OCI-LY3 (cell line): ENCODE measurements around the gene MORN4.

Source experiments
- H2AFZ ChIP-seq: fragments of 200-600, 300-600 bp; shearing (Covaris generic); 2 replicates; pipeline ENCODE4 v1.6.0; 2014; ENCODE audit warnings: antibody characterized with exemption, low read depth, low read length
- H3K27ac ChIP-seq: fragments of 200-600, 300-600 bp; sonication (generic); 2 replicates; pipeline ENCODE4 v1.5.1; 2014; ENCODE audit warnings: mild to moderate bottlenecking, low read length, moderate library complexity, mixed read lengths
- H3K27me3 ChIP-seq: fragments of 200-600, 300-600 bp; sonication (generic); 2 replicates; pipeline ENCODE4 v1.6.1; 2014; ENCODE audit warnings: low read depth, low read length, mixed read lengths
- H3K36me3 ChIP-seq: fragments of 200-600, 300-600 bp; sonication (generic); replicated peaks from 2 replicates; pipeline ENCODE3; 2014; ENCODE audit warnings: low read depth, low read length, mixed read lengths
- H3K4me1 ChIP-seq: fragments of 300-600, 200-600 bp; sonication (generic); 2 replicates; pipeline ENCODE4 v1.6.1; 2014; ENCODE audit warnings: low read length, mixed read lengths
- H3K4me2 ChIP-seq: fragments of 200-600, 300-600 bp; sonication (generic); 2 replicates; pipeline ENCODE4 v1.6.1; 2014; ENCODE audit warnings: low read length, mixed read lengths
- H3K4me3 ChIP-seq: fragments of 300-600, 200-600 bp; sonication (generic); 2 replicates; pipeline ENCODE4 v1.5.1; 2014; ENCODE audit warnings: antibody characterized with exemption, mild to moderate bottlenecking, low read length, moderate library complexity
- H3K79me2 ChIP-seq: fragments of 300-600, 200-600 bp; shearing (Covaris generic); 2 replicates; pipeline ENCODE4 v1.6.1; 2014; ENCODE audit warnings: mild to moderate bottlenecking, low read length, mixed read lengths
- H3K9ac ChIP-seq: fragments of 300-600, 200-600 bp; shearing (Covaris generic); 2 replicates; pipeline ENCODE4 v1.6.0; 2014; ENCODE audit warnings: mild to moderate bottlenecking, low read length, moderate library complexity
- H3K9me3 ChIP-seq: fragments of 200-600, 300-600 bp; shearing (Covaris generic); 2 replicates; pipeline ENCODE4 v1.6.1; 2014; ENCODE audit warnings: low read length, mixed read lengths; ENCODE audit not compliant: insufficient read depth
- H4K20me1 ChIP-seq: fragments of 200-600, 300-600 bp; sonication (generic); 2 replicates; pipeline ENCODE4 v1.6.1; 2016; ENCODE audit warnings: low read length, mixed read lengths; ENCODE audit not compliant: insufficient read depth
- CTCF ChIP-seq: fragments of 200-600, 300-600 bp; sonication (generic); IDR thresholded peaks from 2 replicates; pipeline ENCODE4 v1.5.1; 2014; ENCODE audit warnings: antibody characterized with exemption, low read length, low read depth
- EZH2phosphoT487 ChIP-seq: fragments of 200-600 bp; shearing (Covaris generic); IDR thresholded peaks from 2 replicates; pipeline ENCODE4 v1.6.1; 2018; ENCODE audit warnings: antibody characterized with exemption, mixed run types, low read depth

Gene MORN4

GRCh38 chr10:97566336-97566996 lies 66.8 kb downstream of the MORN4 start:
- Histone ChIP-seq H3K4me2 (no peak overlapping the region), H3K4me1 (no peaks in the 10 kb centered on the region), H3K79me2 (no peaks in the 10 kb centered on the region), H3K27me3 (no peaks in the 10 kb centered on the region), H3K27ac (no peak overlapping the region), H4K20me1 (no peaks in the 10 kb centered on the region), H3K36me3 (no peaks in the 10 kb centered on the region), H3K4me3 (no peak overlapping the region), H3K9ac (no peak overlapping the region), H3K9me3 (no peaks in the 10 kb centered on the region), H2AFZ (no peak overlapping the region)
- TF ChIP-seq EZH2phosphoT487: no peak
- no peak for TF ChIP-seq CTCF

GRCh38 chr10:97564776-97565175 lies 68.5 kb downstream of the MORN4 start:
- Histone ChIP-seq H3K9ac (no peak overlapping the region), H4K20me1 (no peaks in the 10 kb centered on the region), H3K27me3 (no peaks in the 10 kb centered on the region), H3K4me1 (no peaks in the 10 kb centered on the region), H3K4me3 (no peak overlapping the region), H3K9me3 (no peaks in the 10 kb centered on the region), H3K27ac (no peak overlapping the region), H3K79me2 (no peaks in the 10 kb centered on the region), H3K36me3 (no peaks in the 10 kb centered on the region), H3K4me2 (no peak overlapping the region), H2AFZ (no peak overlapping the region)
- TF ChIP-seq CTCF (no peak), EZH2phosphoT487 (no peak)
